Measurements from ENCODE around the gene GIPC3.

- TF ChIP-seq CTCF (conservative IDR thresholded peaks at IDR 0.05; ENCODE audit: low read depth in 2 of 2) (no peak), REST (IDR thresholded peaks at IDR 0.05; ENCODE audit: unreplicated experiment) (no peak), POLR2AphosphoS5 (IDR thresholded peaks at IDR 0.05; ENCODE audit: low read depth) (no peak), CREB1 (CRISPR knock-in tag; IDR thresholded peaks at IDR 0.05; ENCODE audit: low read depth) (no peak), ZNF114 (CRISPR knock-in tag; IDR thresholded peaks at IDR 0.05) (no peak), EZH2phosphoT487 (IDR thresholded peaks at IDR 0.05; ENCODE audit: unreplicated experiment) (no peak), EZH2 (IDR thresholded peaks at IDR 0.05; ENCODE audit: low read depth, unreplicated experiment) (no peak), JUNB (IDR thresholded peaks at IDR 0.05; ENCODE audit: unreplicated experiment) (no peak), STAT1 (IDR thresholded peaks at IDR 0.05; ENCODE audit: unreplicated experiment) (no peak), ZNF331 (CRISPR knock-in tag; IDR thresholded peaks at IDR 0.05; ENCODE audit: low read depth) (no peak), ETS1 (IDR thresholded peaks at IDR 0.05) (no peak), NANOG (IDR thresholded peaks at IDR 0.05; ENCODE audit: borderline replicate concordance) (no peak)
Observed at GRCh38 chr19:3585301-3586126, at the start of gene GIPC3.
